SK-N-MC (cell line): ENCODE data around the gene GADD45GIP1.

Source experiments
- DNase-seq: peaks from one replicate; pipeline ENCODE4 v3.0.0-alpha.2; 2011; ENCODE audit warnings: low read depth, low spot score
- H3K27ac ChIP-seq: fragments of 200-600 bp; sonication (generic); 2 replicates; pipeline ENCODE4 v1.5.1; 2016; ENCODE audit warnings: mixed run types
- H3K36me3 ChIP-seq: fragments of 200-600 bp; sonication (generic); 2 replicates; pipeline ENCODE4 v1.6.1; 2017; ENCODE audit warnings: antibody characterized with exemption, low read length, mixed read lengths; ENCODE audit not compliant: insufficient read depth
- H3K4me3 ChIP-seq: fragments of 200-600 bp; sonication (generic); 2 replicates; pipeline ENCODE4 v1.5.1; 2016
- H3K9ac ChIP-seq: fragments of 200-600 bp; sonication (generic); 2 replicates; pipeline ENCODE4 v1.8.0; 2017; ENCODE audit warnings: mixed run types, mixed read lengths; ENCODE audit not compliant: insufficient read length
- H3K9me3 ChIP-seq: fragments of 200-600 bp; sonication (generic); 2 replicates; pipeline ENCODE4 v1.6.1; 2017; ENCODE audit warnings: low read depth, mild to moderate bottlenecking, antibody characterized with exemption, low read length, moderate library complexity, mixed read lengths
- EZH2 ChIP-seq: fragments of 200-600 bp; sonication (generic); IDR thresholded peaks from one replicate; pipeline ENCODE4 v1.6.1; 2017; ENCODE audit warnings: antibody characterized with exemption
- FOXP2 ChIP-seq: optimal IDR thresholded peaks from 2 replicates; pipeline ENCODE3; 2011; ENCODE audit warnings: mild to moderate bottlenecking, moderate library complexity; ENCODE audit not compliant: insufficient read depth; ENCODE audit errors: extremely low read length, control extremely low read depth
- POLR2AphosphoS5 ChIP-seq: IDR thresholded peaks from 2 replicates; pipeline ENCODE4 v1.6.1; 2012; ENCODE audit warnings: mild to moderate bottlenecking, low read depth, low read length, borderline replicate concordance

GADD45GIP1 gene

DNA sequence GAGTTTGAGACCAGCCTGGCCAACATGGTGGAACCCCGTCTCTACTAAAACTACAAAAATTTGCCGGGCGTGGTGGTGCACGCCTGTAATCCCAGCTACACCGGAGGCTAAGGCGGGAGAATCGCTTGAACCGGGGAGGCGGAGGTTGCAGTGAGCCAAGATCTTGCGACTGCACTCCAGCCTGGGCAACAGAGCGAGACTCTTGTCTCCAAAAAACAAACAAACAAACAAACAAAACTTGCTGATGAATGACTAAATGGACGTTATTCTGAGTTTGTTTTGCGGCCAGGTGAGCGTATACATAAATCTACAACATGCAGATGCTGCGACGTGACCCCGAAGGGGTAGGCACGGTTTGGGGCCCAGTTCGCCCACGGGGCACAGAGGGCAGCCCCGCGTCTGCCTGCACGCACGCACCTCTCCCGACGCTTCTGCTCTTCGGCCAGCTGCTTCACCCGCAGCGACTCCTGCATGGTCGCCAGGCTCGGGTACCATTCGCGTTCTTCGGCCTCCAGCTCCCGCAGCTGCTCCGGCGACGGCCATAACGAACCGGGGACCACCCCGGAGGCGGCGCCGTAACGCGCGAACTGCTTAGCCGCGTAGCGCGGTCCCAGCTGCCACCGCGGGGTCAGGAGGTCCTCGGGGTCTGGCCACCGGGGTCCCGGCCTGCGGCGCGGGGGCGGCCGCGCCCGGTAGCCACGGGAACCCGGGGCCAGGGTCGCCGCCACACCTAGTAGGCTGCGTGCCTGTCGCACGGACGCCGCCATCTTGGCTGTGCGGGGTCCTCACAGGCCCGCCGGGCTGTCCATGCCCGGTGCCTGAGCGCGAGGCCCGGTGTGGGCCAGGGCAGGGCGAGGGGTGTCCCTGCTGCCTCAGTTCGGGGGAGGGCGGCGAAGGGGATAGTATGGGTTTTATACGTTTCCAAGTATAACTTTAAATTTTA is at the start of gene GADD45GIP1:
Gene GADD45GIP1, minus strand, starts transcription at position 778 of the 943 bp plus-strand sequence. Its CDS starts 11 bp downstream, at position 767.
- Histone ChIP-seq H3K27ac (peak within 1 kb of the TSS; percentile 95), H3K9ac (peak within 1 kb of the TSS; percentile 89), H3K36me3 (peaks cover 31% of the 10 kb centered on the region), H3K9me3 (no peaks in the 10 kb centered on the region), H3K4me3 (peak within 1 kb of the TSS; percentile 91)
- TF ChIP-seq FOXP2 (peak; percentile 73), POLR2AphosphoS5 (peak; percentile 93), EZH2 (no peak)
- no peak for DNase-seq

DNA sequence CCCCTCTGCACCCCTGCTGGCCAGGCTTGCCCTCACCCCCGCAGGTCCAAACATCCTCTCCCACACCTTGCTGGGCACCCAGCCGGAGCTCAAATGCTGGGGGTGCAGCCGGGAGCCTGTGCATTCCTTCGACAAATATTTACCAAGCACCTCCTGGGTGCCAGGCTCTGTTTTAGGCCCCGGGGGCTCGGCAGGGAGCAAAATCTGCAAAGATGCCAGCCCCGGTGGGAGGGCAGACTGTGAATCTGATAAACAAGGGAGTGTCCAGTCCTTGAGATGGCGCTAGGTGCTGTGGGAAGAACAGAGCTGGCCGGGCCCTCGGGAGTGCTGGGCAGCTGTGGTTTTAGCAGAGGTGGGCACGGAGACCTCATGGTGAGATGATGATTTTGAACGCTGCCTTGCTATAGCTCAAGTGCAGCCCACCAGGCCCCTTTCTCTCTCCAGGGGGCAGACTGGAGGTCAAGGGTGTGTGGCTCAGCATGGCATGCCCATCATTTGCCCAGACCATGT is 48.9 kb upstream of the GADD45GIP1 start:
- Histone ChIP-seq H3K27ac (no peak overlapping the region), H3K9me3 (no peaks in the 10 kb centered on the region), H3K9ac (no peak overlapping the region), H3K36me3 (no peaks in the 10 kb centered on the region), H3K4me3 (no peak overlapping the region)
- DNase-seq: no peak
- TF ChIP-seq FOXP2 (no peak), POLR2AphosphoS5 (no peak), EZH2 (no peak)

DNA sequence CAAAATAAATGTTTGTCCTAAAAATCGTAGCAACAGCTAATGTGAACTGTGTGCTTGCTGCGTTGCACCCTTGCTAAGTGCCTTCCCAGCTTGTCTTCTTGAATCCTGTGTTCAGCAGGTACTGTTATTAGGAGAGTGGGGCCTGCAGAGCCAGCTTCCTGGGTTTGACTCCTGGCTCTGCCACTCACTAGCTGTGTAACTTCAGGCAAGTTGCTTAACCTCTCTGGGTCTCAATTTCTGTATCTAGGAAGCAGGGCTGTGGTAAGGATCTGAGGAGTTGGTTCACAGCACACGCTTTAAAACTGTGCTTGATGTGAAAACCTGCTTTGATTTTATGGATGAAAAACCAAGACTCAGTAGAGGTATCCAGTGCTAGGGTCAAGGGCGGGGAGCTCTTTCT is 48.2 kb upstream of the GADD45GIP1 start:
- DNase-seq: no peak
- TF ChIP-seq FOXP2 (no peak), EZH2 (no peak), POLR2AphosphoS5 (no peak)
- Histone ChIP-seq H3K4me3 (no peak overlapping the region), H3K36me3 (no peaks in the 10 kb centered on the region), H3K9ac (no peak overlapping the region), H3K9me3 (no peaks in the 10 kb centered on the region), H3K27ac (no peak overlapping the region)

DNA sequence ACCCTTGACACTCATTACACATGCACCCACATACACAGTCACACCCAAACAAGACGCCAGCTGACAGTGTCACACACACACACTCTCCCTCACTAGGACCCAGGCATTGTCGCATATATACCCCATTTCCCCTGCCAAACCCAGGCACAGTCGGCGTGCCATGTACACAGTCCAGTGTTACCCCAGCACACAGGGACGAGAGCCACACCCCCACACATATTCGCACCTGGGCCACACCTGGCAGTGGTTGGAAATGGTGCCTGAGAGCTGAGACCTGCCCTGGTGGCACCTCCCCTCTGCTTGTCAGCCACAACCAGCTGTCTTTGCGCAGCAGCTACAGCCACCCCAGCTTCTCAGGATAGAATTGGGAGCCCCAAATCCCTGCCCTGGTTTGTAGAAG is 47.2 kb upstream of the GADD45GIP1 start:
- no peak overlapping the region for H3K27ac ChIP-seq
- H3K4me3 ChIP-seq: no peak overlapping the region
- H3K9me3 ChIP-seq: no peaks in the 10 kb centered on the region
- no peak for DNase-seq
- no peaks in the 10 kb centered on the region for H3K36me3 ChIP-seq
- no peak overlapping the region for H3K9ac ChIP-seq
- TF ChIP-seq EZH2: no peak
- no peak for TF ChIP-seq FOXP2
- no peak for TF ChIP-seq POLR2AphosphoS5

DNA sequence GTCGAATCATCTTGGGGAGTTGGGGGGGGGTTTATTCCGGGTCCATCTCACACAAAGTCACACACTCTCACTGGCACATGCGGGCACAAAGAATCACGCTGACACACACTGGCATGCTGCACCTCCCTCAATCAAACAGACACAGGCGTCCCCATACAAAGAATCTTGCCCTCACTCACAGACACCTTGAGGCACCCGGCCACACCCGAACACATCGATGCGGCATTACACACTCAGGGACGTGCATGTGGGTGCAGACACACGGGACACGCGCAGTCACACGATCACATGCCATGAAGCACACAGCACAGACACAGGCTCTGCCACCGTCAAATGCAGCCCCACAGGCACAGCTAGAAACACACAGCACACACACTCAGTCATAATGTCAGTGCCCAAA is 46.1 kb upstream of the GADD45GIP1 start:
- Histone ChIP-seq H3K4me3 (no peak overlapping the region), H3K9ac (no peak overlapping the region), H3K27ac (peak overlapping the region; percentile 25; the same call in 1 of the 2 replicates), H3K9me3 (no peaks in the 10 kb centered on the region), H3K36me3 (peaks cover 4% of the 10 kb centered on the region; the same call in 1 of the 2 replicates)
- no peak for TF ChIP-seq FOXP2
- no peak for TF ChIP-seq EZH2
- no peak for TF ChIP-seq POLR2AphosphoS5
- no peak for DNase-seq

DNA sequence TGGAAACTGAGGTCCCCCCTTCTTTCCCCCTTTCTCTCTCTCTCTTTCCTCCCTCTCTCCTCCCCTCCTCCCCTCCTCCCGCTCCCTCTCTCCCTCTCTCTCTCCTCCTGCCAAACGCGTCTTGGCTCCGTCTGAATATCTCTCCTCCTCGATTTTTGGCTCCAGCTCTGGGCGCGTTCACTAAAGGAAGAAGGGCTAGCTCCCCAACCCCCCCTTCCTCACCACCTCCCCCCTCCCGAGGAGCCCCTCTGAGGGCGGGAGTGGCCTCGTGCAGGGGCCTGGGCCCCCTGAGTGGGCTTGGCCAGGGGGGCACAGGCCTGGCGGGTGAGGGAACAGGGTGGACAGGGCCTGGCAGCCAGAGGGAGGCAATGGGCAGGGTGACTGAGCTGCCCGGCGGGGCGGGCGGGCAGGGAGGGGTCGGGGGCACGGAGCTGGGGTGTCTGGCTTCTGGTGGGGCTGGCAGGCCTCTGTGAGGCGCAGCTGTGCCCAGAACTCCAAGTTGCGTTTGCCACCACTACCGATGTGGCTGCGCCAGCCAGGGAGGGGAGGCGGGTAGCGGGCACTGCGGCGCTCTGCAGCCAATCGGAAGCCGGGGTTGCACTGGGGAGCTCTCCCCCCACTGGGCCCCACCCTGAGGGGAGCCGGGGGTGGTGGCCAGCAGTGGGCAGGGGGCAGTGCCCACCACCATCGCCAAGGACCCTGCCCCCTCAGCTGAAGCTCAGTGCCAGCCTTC is 45.3 kb upstream of the GADD45GIP1 start:
- TF ChIP-seq FOXP2 (no peak), POLR2AphosphoS5 (no peak), EZH2 (no peak)
- H3K36me3 ChIP-seq: peaks cover 4% of the 10 kb centered on the region; the same call in 1 of the 2 replicates
- DNase-seq: no peak
- 0 out of 2 replicates have a peak overlapping the region, but pooled peaks have one; percentile 36 for H3K27ac ChIP-seq
- H3K4me3 ChIP-seq: no peak overlapping the region
- no peaks in the 10 kb centered on the region for H3K9me3 ChIP-seq
- H3K9ac ChIP-seq: no peak overlapping the region

DNA sequence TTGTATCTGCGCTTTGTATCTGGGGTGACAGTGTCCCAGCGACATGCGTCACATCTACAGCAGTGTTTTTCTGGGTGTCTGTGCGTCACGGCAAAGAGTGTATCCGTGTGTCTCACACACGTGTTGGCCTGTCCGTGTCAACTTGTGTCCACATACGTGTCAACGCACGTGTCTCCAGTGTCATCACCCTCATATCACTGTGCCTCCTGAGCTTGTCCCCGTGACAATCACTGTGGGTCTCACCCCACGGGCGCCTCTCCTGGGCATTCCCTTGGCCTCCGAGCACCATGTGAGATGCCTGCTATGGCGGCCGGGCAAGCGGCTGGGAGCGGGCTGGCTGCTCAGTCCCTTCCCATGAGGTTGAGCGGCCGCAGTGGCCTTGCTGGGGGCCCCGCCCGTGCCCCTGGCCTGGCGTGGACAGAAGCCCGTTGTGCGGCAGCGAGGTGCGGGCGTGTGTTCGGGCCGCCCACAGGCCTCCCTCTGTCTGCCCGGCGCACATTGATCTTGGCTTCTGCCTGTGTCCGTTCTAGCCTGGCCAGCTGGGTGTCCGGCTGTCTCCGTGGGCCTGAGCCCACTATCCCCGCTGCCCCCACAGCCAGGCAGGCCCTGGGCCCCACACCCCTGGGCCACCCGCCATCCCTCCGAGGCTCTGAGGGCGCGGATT is 44.6 kb upstream of the GADD45GIP1 start:
- Histone ChIP-seq H3K9ac (no peak overlapping the region), H3K4me3 (no peak overlapping the region), H3K9me3 (no peaks in the 10 kb centered on the region), H3K27ac (0 out of 2 replicates have a peak overlapping the region, but pooled peaks have one; percentile 36), H3K36me3 (peaks cover 4% of the 10 kb centered on the region; the same call in 1 of the 2 replicates)
- no peak for TF ChIP-seq POLR2AphosphoS5
- no peak for TF ChIP-seq EZH2
- no peak for TF ChIP-seq FOXP2
- DNase-seq: no peak

DNA sequence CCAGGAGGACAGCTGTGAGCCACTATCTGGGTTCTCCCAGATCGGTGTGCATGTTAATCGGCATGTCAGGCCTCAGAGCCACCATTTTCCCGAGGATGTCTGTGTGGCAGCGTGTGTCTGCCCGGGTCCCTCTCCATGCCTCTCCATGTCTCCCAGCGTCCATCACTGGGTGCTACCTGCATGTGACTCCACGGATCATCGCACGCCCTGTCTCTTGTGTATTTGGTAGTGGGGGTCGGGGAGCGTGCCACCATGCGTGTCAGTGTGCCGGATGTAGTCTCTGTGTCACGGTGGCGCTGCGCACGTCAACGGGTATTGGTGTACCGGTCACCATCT is 44.1 kb upstream of the GADD45GIP1 start:
- H3K9me3 ChIP-seq: no peaks in the 10 kb centered on the region
- peaks cover 4% of the 10 kb centered on the region; the same call in 1 of the 2 replicates for H3K36me3 ChIP-seq
- no peak overlapping the region for H3K4me3 ChIP-seq
- TF ChIP-seq EZH2: no peak
- TF ChIP-seq FOXP2: no peak
- no peak for TF ChIP-seq POLR2AphosphoS5
- no peak overlapping the region for H3K9ac ChIP-seq
- no peak overlapping the region for H3K27ac ChIP-seq
- no peak for DNase-seq
